ENCODE data around the gene LMAN2. TPM values are rescaled to one million over a fixed set of nuclear protein-coding genes. Genes with fewer than 3 reads are reported as not detected.

LMAN2 gene
- total RNA-seq, 1 donor from 2014 or later = 88.0 TPM

DNA sequence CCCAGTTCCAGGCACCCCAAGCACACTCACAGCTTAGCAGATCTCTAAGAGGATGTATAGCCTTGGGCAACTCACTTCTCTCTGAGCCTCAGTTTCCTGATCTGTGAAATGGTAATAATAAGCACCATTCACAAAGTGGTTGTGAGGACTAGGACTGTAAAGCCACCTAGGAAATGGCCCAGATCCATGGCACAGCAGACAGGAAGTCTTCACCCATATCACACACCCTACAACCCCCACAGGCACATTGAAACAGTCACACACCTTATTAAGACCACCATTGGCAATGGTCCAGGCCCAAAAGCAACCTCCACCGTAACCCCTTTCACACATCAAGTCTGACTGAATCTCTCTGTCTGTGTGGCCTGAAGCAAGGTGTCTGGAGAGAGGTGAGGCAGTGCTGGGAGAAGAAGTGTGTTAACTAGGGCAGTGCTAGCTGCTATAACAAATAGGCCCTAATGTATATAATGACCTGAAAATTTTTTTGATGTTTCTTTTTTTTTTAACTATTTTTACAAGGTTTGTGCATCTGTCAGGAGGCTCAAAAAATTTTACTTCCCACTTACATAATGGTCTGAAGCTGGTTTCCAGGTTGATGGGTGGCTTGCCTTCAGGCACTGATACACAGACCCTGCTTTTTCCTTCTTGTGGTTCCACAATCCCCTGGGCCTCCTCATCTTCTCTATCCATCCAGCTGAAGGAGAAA is 3.8 kb upstream of the LMAN2 start:
- POLR2A ChIA-PET = no interaction called here
- peaks cover 65% of the 10 kb centered on the region for H3K4me1 Mint-ChIP-seq

DNA sequence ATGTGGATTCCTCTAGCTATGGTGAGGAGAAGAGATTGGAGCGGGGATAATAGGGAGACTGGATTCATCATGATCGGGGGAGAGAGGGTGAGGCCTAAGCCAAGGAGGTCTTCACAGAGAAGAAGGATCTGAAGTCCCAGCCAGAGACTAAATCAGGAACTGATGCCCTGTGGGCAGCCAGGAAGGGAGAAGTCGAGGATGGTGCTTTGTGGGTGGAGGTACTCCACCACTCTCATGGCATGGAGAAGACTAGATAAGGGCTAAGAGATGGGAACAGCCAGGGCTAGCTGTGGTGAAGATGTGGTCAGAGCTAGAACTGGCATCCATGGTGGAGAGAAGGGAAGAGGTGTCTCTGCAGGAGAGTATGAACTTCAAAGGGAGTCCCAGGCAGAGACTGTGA is 3.2 kb upstream of the LMAN2 start:
- H3K4me1 Mint-ChIP-seq = peaks cover 65% of the 10 kb centered on the region
- ChIA-PET CTCF (interaction anchor here (1.1 kb wide), 1 partner anchor 50 kb away, joined by 3 read pairs; no protein-coding TSS in a partner anchor), POLR2A (no interaction called here)
- no peaks in the 10 kb centered on the region for H3K27me3 Mint-ChIP-seq
- no peak for DNase-seq
- H3K36me3 Mint-ChIP-seq (ENCODE audit: low read depth) = peaks cover 14% of the 10 kb centered on the region
- TF ChIP-seq, protein P1, sequence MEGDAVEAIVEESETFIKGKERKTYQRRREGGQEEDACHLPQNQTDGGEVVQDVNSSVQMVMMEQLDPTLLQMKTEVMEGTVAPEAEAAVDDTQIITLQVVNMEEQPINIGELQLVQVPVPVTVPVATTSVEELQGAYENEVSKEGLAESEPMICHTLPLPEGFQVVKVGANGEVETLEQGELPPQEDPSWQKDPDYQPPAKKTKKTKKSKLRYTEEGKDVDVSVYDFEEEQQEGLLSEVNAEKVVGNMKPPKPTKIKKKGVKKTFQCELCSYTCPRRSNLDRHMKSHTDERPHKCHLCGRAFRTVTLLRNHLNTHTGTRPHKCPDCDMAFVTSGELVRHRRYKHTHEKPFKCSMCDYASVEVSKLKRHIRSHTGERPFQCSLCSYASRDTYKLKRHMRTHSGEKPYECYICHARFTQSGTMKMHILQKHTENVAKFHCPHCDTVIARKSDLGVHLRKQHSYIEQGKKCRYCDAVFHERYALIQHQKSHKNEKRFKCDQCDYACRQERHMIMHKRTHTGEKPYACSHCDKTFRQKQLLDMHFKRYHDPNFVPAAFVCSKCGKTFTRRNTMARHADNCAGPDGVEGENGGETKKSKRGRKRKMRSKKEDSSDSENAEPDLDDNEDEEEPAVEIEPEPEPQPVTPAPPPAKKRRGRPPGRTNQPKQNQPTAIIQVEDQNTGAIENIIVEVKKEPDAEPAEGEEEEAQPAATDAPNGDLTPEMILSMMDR (IDR thresholded peaks at IDR 0.05) = no peak
- no peaks in the 10 kb centered on the region for H3K9me3 Mint-ChIP-seq
- H3K27ac Mint-ChIP-seq = no peak overlapping the region
- no peak overlapping the region for H3K4me3 Mint-ChIP-seq
- no peak for ATAC-seq (ENCODE audit: low read depth)
- intact Hi-C loops (cut with micrococcal nuclease) = loop anchor here (5.0 kb wide), 1 partner anchor 222 kb away; the partner anchor contains the start of gene NSD1

More for the DNA sequence above, 3.8 kb upstream of the LMAN2 start:
- intact Hi-C loops (cut with micrococcal nuclease) = no loop called here
- peaks cover 15% of the 10 kb centered on the region for H3K36me3 Mint-ChIP-seq (ENCODE audit: low read depth)
- H3K4me3 Mint-ChIP-seq = no peak overlapping the region
- H3K9me3 Mint-ChIP-seq = no peaks in the 10 kb centered on the region
- TF ChIP-seq, protein P1 (IDR thresholded peaks at IDR 0.05) = no peak
- no peak for ATAC-seq (ENCODE audit: low read depth)
- DNase-seq = no peak
- H3K27ac Mint-ChIP-seq = no peak overlapping the region
- H3K27me3 Mint-ChIP-seq = no peaks in the 10 kb centered on the region
- CTCF ChIA-PET = interaction anchor here (1.1 to 1.8 kb wide), 3 partner anchors 14 to 100 kb away, joined by 3 to 5 read pairs (median 5); no protein-coding TSS in a partner anchor

DNA sequence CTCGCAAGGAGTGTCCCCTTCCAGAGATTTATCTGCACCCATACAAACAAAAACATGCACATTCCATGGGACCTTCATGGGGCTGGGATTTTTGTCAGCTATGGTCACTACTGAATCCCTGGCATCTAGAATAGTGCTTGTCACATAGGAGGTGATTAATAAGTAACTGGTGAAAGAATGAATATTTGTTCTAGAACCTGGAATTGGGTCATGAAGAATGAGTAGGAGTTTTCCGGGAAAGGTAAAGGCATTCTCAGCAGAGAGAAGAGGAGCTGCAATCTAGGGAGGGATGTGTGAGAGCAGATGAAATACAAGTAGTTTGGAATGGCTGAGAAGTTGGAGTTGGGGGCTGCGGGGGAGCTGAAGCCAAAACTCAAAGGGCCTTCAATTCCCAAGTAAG is 2.8 kb upstream of the LMAN2 start:
- Mint-ChIP-seq H3K4me1 (peaks cover 65% of the 10 kb centered on the region), H3K36me3 (ENCODE audit: low read depth) (peaks cover 18% of the 10 kb centered on the region), H3K9me3 (no peaks in the 10 kb centered on the region), H3K27ac (no peak overlapping the region), H3K4me3 (no peak overlapping the region), H3K27me3 (no peaks in the 10 kb centered on the region)
- CTCF ChIA-PET = no interaction called here
- intact Hi-C loops (cut with micrococcal nuclease) = loop anchor here (5.0 kb wide), 1 partner anchor 222 kb away; the partner anchor contains the start of gene NSD1
- TF ChIP-seq, protein P1 (IDR thresholded peaks at IDR 0.05) = no peak
- POLR2A ChIA-PET = no interaction called here
- ATAC-seq (ENCODE audit: low read depth) = no peak
- DNase-seq = no peak

DNA sequence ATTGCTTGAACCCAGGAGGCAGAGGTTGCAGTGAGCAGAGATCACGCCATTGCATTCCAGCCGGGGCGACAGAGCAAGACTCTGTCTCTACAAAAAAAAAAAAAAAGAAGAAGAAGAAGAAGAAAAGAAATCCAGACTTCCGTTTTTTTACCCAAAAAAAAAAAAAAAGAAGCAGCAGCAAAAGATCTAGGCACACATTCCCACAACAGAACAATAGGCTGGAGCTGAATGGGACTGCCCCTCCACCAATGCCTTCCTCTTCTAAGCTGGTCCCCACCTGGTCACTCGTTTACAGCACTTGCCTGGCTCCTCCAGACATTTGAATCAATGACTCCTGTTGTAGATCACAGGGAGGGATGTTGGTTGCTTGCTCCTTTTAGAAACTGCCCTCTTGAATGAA is 1.6 kb upstream of the LMAN2 start:
- peak overlapping the region; percentile 38 for H3K4me3 Mint-ChIP-seq
- no peaks in the 10 kb centered on the region for H3K9me3 Mint-ChIP-seq
- no peaks in the 10 kb centered on the region for H3K27me3 Mint-ChIP-seq
- TF ChIP-seq, protein P1 (IDR thresholded peaks at IDR 0.05) = no peak
- ATAC-seq (ENCODE audit: low read depth) (no peak), DNase-seq (no peak)
- peaks cover 62% of the 10 kb centered on the region for H3K4me1 Mint-ChIP-seq
- H3K36me3 Mint-ChIP-seq (ENCODE audit: low read depth) = peaks cover 22% of the 10 kb centered on the region
- intact Hi-C loops (cut with micrococcal nuclease) = loop anchor here (5.0 kb wide), 1 partner anchor 221 kb away; the partner anchor contains the start of gene NSD1
- ChIA-PET POLR2A (interaction anchor here (0.7 to 2.5 kb wide), 2 partner anchors 19 to 247 kb away, joined by 4 to 16 read pairs; partner anchors contain the start of gene B4GALT7), CTCF (interaction anchor here (0.6 to 3.3 kb wide), 2 partner anchors 17 to 45 kb away, joined by 4 to 17 read pairs; no protein-coding TSS in a partner anchor)
- peak overlapping the region; percentile 18 for H3K27ac Mint-ChIP-seq

DNA sequence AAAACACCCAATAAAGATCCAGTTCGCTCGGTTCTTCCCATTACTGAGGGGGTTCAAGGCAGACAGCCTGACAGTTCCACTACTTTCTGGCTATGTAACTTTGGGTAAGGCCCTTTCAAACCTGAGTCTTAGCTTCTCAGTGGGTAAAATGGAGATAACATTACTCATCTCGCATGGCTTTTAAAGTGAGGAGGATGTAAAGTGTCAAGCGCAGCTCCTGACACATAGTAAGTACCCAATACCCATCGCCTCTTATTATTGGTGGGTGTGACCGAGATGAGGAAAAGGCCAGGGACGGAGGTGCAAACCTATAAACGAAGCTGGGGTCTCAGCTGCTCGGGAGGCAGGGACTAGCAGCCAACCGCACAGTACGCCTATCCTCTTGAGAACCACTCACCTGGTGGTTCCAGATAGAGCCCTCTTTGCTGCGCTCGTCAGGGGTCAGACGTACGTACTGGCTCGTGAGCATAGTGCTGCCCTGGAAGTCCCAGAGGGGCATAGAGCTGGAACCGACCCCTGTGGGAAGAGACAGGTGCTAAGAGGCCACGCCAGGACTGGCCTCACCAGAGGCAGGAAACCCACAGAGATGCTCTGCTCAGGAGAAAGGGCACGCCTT is 584 bp downstream of the LMAN2 start:
- Mint-ChIP-seq H3K4me3 (peak overlapping the region; percentile 98), H3K9me3 (no peaks in the 10 kb centered on the region), H3K36me3 (ENCODE audit: low read depth) (peaks cover 36% of the 10 kb centered on the region), H3K27ac (peak overlapping the region; percentile 100), H3K27me3 (no peaks in the 10 kb centered on the region), H3K4me1 (peaks cover 53% of the 10 kb centered on the region)
- intact Hi-C loops (cut with micrococcal nuclease) = loop anchor here (1.0 to 5.0 kb wide), 6 partner anchors 11 to 962 kb away; partner anchors contain the start of genes B4GALT7, GRK6, HIGD2A and NOP16
- DNase-seq (no peak), ATAC-seq (ENCODE audit: low read depth) (no peak)
- CTCF ChIA-PET = interaction anchor here (1.6 to 3.3 kb wide), 2 partner anchors 19 to 20 kb away, joined by 4 to 17 read pairs; no protein-coding TSS in a partner anchor
- TF ChIP-seq, protein P1 (IDR thresholded peaks at IDR 0.05) = no peak
- POLR2A ChIA-PET = interaction anchor here (0.6 to 2.7 kb wide), 18 partner anchors 10 to 813 kb away, joined by 3 to 23 read pairs (median 6); partner anchors contain the start of genes B4GALT7, DOK3, GRK6 and PRELID1
